ENCODE data around the gene HOXD3.

DNA sequence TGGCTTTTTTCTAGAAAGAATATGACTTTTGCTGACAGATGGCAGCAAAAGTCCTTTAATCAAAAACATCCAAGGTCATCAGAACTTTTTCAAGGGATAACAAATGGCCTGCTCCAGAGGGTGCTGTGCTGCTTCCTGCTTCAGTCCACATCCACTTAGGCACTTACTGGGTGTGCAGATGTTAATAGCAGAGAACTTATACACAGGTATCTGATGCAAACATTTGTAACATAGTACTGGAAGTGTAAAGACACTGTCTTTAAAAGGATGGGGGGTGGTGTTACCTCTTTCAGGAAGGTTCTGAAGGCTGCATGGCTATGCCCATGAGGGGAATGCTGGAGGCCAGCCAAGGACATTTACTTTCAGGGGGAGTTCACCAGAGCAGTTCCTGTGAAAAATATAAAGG, 22.1 kb upstream of the HOXD3 start:
- no peak for TF ChIP-seq POLR2A (IDR thresholded peaks at IDR 0.05)
- TF ChIP-seq CTCF (IDR thresholded peaks at IDR 0.05), result no peak

Measured in Peyer's patch (tissue), 4 donors.